VCaP (cell line): ENCODE results near the gene SDK2.
"Not testable (repeated sequence)": the region's sequence is repeated elsewhere in the genome, so short reads cannot be mapped to it uniquely, and the experiment has no call there.

Experiments used
- H3K27ac ChIP-seq: fragments of 450-650 bp; 2 replicates; pipeline ENCODE4 v1.5.1; 2017
- TF ChIP-seq, protein P1 (sequence below): fragments of 450-650 bp; conservative IDR thresholded peaks from 2 replicates; pipeline ENCODE4 v1.5.1; 2017; ENCODE audit warnings: mild to moderate bottlenecking, moderate library complexity

The SDK2 gene

DNA sequence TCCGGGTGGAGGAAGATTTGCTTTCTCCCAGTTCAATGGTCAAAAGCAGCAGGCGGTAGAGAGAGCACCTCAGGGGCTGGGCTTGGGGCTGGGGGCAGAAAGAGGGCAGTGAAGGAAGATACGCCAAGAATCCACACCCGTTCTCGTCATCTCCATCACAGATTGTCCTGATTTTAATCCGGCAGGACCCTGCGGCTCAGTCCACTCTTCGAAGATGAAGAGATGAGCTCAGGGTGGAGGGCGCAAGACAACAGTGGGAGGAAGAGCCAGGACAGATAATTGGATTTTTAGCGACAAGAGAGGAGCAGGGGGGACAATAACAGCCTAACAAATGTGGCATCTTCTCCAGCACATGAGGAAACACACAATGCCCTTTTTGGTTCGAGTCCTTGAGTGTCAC lies 165.9 kb downstream of the SDK2 start:
- TF ChIP-seq, protein P1, sequence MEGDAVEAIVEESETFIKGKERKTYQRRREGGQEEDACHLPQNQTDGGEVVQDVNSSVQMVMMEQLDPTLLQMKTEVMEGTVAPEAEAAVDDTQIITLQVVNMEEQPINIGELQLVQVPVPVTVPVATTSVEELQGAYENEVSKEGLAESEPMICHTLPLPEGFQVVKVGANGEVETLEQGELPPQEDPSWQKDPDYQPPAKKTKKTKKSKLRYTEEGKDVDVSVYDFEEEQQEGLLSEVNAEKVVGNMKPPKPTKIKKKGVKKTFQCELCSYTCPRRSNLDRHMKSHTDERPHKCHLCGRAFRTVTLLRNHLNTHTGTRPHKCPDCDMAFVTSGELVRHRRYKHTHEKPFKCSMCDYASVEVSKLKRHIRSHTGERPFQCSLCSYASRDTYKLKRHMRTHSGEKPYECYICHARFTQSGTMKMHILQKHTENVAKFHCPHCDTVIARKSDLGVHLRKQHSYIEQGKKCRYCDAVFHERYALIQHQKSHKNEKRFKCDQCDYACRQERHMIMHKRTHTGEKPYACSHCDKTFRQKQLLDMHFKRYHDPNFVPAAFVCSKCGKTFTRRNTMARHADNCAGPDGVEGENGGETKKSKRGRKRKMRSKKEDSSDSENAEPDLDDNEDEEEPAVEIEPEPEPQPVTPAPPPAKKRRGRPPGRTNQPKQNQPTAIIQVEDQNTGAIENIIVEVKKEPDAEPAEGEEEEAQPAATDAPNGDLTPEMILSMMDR, result no peak
- no peak overlapping the region for H3K27ac ChIP-seq

DNA sequence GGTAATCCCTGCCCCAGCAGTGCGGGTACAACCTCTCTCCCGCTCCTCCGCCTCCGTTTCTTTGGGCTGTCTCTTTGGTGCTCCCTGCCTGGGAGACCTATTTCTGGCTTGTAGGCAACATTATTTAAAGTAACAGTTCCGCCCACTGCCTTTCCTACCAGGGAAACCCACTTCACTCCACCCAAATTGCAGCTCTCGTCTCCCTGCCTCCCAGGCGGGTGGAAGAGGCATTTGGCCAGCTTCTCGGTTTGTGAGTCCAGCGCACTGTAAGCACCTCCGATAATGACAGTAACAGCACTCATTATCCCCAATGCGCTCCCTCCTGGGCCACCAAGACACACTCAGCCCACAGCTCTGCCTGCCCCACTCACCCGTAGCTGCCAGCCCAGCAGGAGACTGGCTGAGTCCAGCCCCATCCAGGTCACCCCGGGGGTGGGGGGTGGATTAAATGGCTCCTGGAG lies 167.3 kb downstream of the SDK2 start:
- TF ChIP-seq, protein P1, result no peak
- H3K27ac ChIP-seq, result no peak overlapping the region

DNA sequence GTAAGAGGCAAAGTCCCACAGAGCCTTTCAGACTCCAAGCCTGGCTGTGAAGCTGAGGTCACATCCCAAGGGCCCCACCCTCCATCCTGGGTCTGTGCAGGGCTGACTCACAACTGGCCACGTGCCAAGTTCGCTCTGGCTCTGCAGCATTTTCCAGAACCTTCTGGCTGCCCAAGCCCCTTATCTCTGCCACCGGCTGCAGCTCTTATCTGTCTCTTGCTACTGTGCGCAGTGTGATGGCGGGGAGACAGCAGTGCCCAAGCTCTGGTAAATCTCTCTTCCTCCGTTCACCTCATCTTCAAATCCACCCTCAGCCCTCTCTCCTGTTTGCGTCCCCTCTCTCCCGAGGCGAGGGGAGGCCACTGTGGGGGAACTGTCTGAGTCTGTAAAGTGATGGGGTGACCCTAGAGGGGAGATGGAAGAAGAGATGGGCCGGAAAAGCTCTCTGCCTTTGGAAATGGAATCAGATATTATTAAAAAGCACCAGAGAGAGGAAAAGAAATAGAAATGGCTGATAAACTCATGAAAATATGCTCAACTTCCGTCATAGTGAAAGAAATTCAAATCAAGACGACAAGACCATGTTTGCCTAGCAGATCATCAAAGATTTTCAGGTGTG lies 169.8 kb downstream of the SDK2 start:
- H3K27ac ChIP-seq, result no peak overlapping the region
- TF ChIP-seq, protein P1, result no peak

DNA sequence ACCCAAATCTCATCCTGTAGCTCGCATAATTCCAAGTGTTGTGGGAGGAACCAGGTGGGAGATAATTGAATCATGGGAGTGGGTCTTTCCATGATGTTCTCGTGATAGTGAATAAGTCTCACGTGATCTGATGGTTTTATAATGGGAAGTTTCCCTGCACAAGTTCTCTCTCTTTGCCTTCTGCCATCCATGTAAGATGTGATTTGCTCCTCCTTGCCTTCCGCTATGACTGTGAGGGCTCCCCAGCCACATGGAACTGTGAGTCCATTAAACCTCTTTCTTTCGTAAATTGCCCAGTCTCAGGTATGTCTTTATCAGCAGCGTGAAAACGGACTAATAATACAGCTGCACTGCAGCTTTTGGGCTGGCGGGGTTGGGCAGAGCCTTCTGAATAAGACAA lies 171.5 kb downstream of the SDK2 start:
- H3K27ac ChIP-seq, result not testable (repeated sequence)

DNA sequence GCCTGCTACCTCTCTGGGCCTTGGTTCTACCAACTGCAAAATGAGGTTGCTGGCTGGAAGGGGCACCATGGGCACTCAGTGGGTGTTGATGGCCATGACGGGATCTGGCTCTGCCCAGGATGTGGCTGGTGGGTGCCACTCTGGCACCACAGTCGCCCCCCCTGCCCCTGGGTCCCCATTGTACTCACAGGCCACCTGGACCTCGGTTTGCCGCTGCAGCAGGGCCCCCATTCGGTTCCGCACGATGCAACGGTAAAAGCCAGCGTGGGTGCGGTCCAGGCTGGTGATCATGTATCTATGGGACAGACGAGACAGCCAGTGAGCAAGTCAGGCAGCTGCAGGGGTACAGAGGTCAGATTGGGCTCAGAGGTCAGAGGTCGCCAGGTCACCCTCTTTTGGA lies 172.3 kb downstream of the SDK2 start:
- TF ChIP-seq, protein P1, result no peak
- no peak overlapping the region for H3K27ac ChIP-seq

DNA sequence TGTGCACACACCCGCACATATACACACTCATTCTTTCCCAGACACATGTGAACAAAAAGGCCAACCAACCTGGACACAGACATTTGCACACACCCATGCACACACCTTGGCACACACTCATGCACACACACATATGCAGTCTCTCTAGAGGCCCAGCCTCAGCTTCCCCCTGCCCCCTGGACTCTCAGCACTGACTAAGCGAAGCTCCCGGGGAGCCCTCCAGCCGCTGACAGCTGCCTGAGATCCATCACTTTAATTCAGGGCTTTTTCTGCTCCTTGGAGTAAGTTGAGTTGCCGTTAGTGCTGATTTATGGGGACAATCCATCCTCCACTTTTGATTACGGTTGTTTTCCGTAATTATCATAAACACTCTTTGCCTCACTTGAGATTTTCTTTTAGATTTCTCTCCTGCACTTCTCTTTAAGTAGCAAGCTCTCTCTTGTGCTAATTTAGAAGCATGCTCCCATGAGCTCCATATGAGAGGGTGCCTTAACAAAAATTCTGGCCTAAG lies 173.9 kb downstream of the SDK2 start:
- TF ChIP-seq, protein P1, result no peak
- H3K27ac ChIP-seq, result no peak overlapping the region

DNA sequence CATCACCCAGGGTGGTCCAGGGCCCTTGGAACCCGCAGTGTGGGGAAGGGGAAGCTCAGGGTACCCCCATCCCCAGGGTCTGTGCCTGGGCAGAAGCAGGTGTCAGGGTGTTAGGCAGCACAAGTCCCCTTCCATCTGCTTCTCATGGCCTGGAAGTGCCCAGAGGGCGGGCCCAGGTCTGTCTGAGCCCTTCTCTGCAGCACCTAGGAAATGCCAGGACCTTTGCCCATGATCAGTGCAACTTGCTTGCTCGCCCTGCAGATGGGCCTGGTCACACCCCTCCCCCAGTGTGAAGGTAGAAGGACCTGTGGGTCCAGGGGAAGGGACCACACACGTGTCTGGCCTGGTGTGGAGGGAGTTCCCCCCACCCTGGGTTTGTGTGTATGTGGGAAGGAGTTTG lies 174.9 kb downstream of the SDK2 start:
- TF ChIP-seq, protein P1, result no peak

DNA sequence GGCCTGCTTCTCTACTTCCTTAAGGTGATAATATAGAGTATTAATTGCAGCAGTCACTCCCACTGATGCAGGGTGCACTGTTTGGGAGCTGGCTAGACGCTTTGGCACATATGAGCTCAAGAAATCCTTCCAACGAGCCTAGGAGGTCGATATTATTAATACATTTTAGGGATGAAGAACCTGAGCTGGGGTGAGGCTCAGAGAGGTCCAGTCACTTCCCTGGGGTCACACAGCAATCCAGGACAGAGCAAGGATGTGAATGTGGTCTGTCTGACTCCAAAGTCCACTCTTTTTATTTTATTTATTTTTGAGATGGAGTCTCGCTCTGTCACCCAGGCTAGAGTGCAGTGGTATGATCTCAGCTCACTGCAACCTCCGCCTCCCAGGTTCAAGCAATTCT lies 176.0 kb downstream of the SDK2 start:
- H3K27ac ChIP-seq, result no peak overlapping the region
- TF ChIP-seq, protein P1, result no peak

More for the DNA sequence above, 174.9 kb downstream of the SDK2 start:
- no peak overlapping the region for H3K27ac ChIP-seq
